H9 (cell line): Measurements from ENCODE around the gene ITPKC. TPM values are rescaled to one million over a fixed set of nuclear protein-coding genes. Genes with fewer than 3 reads are reported as not detected.
A peak's percentile ranks its signal among the peaks of the same experiment; 100 is the strongest.

ENCODE experiments used
- DNase-seq: peaks from one replicate; pipeline ENCODE4 v3.0.0-alpha.2; 2017
- H2AFZ ChIP-seq: one replicate; pipeline ENCODE4 v1.6.1; 2013; ENCODE audit warnings: mild to moderate bottlenecking, low read length, control low read depth, moderate library complexity
- H2AK5ac ChIP-seq: 2 replicates; pipeline ENCODE4 v1.6.1; 2013; ENCODE audit warnings: low read length, control low read depth, mixed read lengths; ENCODE audit not compliant: insufficient read length
- H2BK120ac ChIP-seq: one replicate; pipeline ENCODE4 v1.6.1; 2013; ENCODE audit warnings: low read depth, mild to moderate bottlenecking, low read length, control low read depth, inconsistent platforms; ENCODE audit not compliant: poor library complexity, severe bottlenecking
- H2BK12ac ChIP-seq: 2 replicates; pipeline ENCODE4 v1.6.1; 2013; ENCODE audit warnings: low read length, control low read depth, mixed read lengths, low read depth; ENCODE audit not compliant: insufficient read length
- H2BK15ac ChIP-seq: 2 replicates; pipeline ENCODE4 v1.6.1; 2013; ENCODE audit warnings: low read depth, low read length, control low read depth
- H2BK20ac ChIP-seq: one replicate; pipeline ENCODE4 v1.6.1; 2013; ENCODE audit warnings: low read depth, mild to moderate bottlenecking, low read length, control low read depth, inconsistent platforms; ENCODE audit not compliant: poor library complexity, severe bottlenecking
- H2BK5ac ChIP-seq: 2 replicates; pipeline ENCODE4 v1.6.1; 2013; ENCODE audit warnings: low read length, control low read depth, mixed read lengths; ENCODE audit not compliant: insufficient read length
- H3K14ac ChIP-seq: 2 replicates; pipeline ENCODE4 v1.6.1; 2013; ENCODE audit warnings: low read length, control low read depth; ENCODE audit not compliant: insufficient read depth
- H3K18ac ChIP-seq: 2 replicates; pipeline ENCODE4 v1.6.1; 2013; ENCODE audit warnings: low read depth, mild to moderate bottlenecking, mixed read lengths, low read length, control low read depth; ENCODE audit not compliant: insufficient read length
- H3K23ac ChIP-seq: 2 replicates; pipeline ENCODE4 v1.6.1; 2013; ENCODE audit warnings: low read length, control low read depth, mixed read lengths, low read depth; ENCODE audit not compliant: insufficient read length
- H3K23me2 ChIP-seq: 2 replicates; pipeline ENCODE4 v1.6.1; 2013; ENCODE audit warnings: low read depth, mild to moderate bottlenecking, mixed read lengths, low read length, control low read depth; ENCODE audit not compliant: insufficient read length, poor library complexity, severe bottlenecking
- H3K27ac ChIP-seq: 2 replicates; pipeline ENCODE4 v1.5.1; 2013; ENCODE audit warnings: low read length, control low read depth, mixed read lengths, low read depth; ENCODE audit not compliant: insufficient read length
- H3K27me3 ChIP-seq: 2 replicates; pipeline ENCODE4 v1.6.1; 2013; ENCODE audit warnings: low read length, control low read depth, inconsistent platforms; ENCODE audit not compliant: insufficient read depth
- H3K4ac ChIP-seq: 2 replicates; pipeline ENCODE4 v1.6.1; 2013; ENCODE audit warnings: low read depth, mild to moderate bottlenecking, control low read depth, inconsistent platforms, low read length, moderate library complexity
- H3K4me1 ChIP-seq: 2 replicates; pipeline ENCODE4 v1.6.1; 2013; ENCODE audit warnings: low read length, control low read depth, inconsistent platforms; ENCODE audit not compliant: insufficient read depth
- H3K4me2 ChIP-seq: 2 replicates; pipeline ENCODE4 v1.6.1; 2013; ENCODE audit warnings: low read length, control low read depth, mixed read lengths; ENCODE audit not compliant: insufficient read length, insufficient read depth
- H3K56ac ChIP-seq: 2 replicates; pipeline ENCODE4 v1.6.1; 2013; ENCODE audit warnings: low read depth, mild to moderate bottlenecking, mixed read lengths, low read length, control low read depth; ENCODE audit not compliant: insufficient read length
- H3K79me1 ChIP-seq: 2 replicates; pipeline ENCODE4 v1.6.1; 2013; ENCODE audit warnings: low read depth, mild to moderate bottlenecking, moderate library complexity, low read length, control low read depth, inconsistent platforms; ENCODE audit not compliant: insufficient read depth, poor library complexity, severe bottlenecking
- H3K79me2 ChIP-seq: 2 replicates; pipeline ENCODE4 v1.6.1; 2013; ENCODE audit warnings: low read length, control low read depth, inconsistent platforms; ENCODE audit not compliant: insufficient read depth
- H3K9ac ChIP-seq: 2 replicates; pipeline ENCODE4 v1.6.1; 2013; ENCODE audit warnings: low read length, control low read depth, mixed read lengths; ENCODE audit not compliant: insufficient read length; ENCODE audit errors: extremely low read depth
- H3K9me3 ChIP-seq: one replicate; pipeline ENCODE4 v1.6.1; 2013; ENCODE audit warnings: low read depth, low read length, inconsistent platforms; ENCODE audit not compliant: control insufficient read depth
- H3T11ph ChIP-seq: one replicate; pipeline ENCODE4 v1.6.1; 2013; ENCODE audit warnings: mild to moderate bottlenecking, low read length, control low read depth, inconsistent platforms
- H4K20me1 ChIP-seq: one replicate; pipeline ENCODE4 v1.6.1; 2013; ENCODE audit not compliant: control insufficient read depth, insufficient read length, insufficient read depth
- H4K5ac ChIP-seq: 2 replicates; pipeline ENCODE4 v1.6.1; 2013; ENCODE audit warnings: low read depth, mild to moderate bottlenecking, mixed read lengths, low read length, control low read depth; ENCODE audit not compliant: insufficient read length
- H4K8ac ChIP-seq: replicated peaks from 2 replicates; pipeline ENCODE4 v1.6.1; 2013; ENCODE audit warnings: low read length, control low read depth, mixed read lengths, low read depth; ENCODE audit not compliant: insufficient read length
- H4K91ac ChIP-seq: 2 replicates; pipeline ENCODE4 v1.6.1; 2013; ENCODE audit warnings: low read depth, mild to moderate bottlenecking, moderate library complexity, mixed read lengths, low read length, control low read depth; ENCODE audit not compliant: insufficient read length
- H3K27ac Mint-ChIP-seq, 3 experiments: 2 replicates in 2 of 3; 3 replicates in 1 of 3; pipeline ENCODE4 v1.8.0; 2020 to 2021; ENCODE audit warnings: mixed read lengths in 3 of 3, mild to moderate bottlenecking in 1 of 3, moderate library complexity in 1 of 3
- H3K27me3 Mint-ChIP-seq: 2 replicates; pipeline ENCODE4 v1.8.0; 2021; ENCODE audit warnings: low read depth, mild to moderate bottlenecking, moderate library complexity, mixed read lengths
- H3K36me3 Mint-ChIP-seq, 3 experiments: 2 replicates in 2 of 3; 3 replicates in 1 of 3; pipeline ENCODE4 v1.8.0; 2020 to 2021; ENCODE audit warnings: low read depth in 3 of 3, mixed read lengths in 3 of 3; ENCODE audit not compliant: insufficient read depth in 1 of 3
- H3K4me1 Mint-ChIP-seq, 2 experiments: 2 replicates each; pipeline ENCODE4 v1.8.0; 2020; ENCODE audit warnings: mixed read lengths in 2 of 2
- H3K4me3 Mint-ChIP-seq, 2 experiments: 2 replicates in 1 of 2; 3 replicates in 1 of 2; pipeline ENCODE4 v1.8.0; 2020 to 2021; ENCODE audit warnings: mild to moderate bottlenecking in 2 of 2, mixed read lengths in 2 of 2, moderate library complexity in 1 of 2
- H3K9me3 Mint-ChIP-seq, 2 experiments: 2 replicates in 1 of 2; 3 replicates in 1 of 2; pipeline ENCODE4 v1.8.0; 2020; ENCODE audit warnings: mild to moderate bottlenecking in 2 of 2, mixed read lengths in 2 of 2, moderate library complexity in 1 of 2
- WGBS: extraction: QIAGEN DNeasy Blood & Tissue Kit; methylation state at CpG from one replicate; pipeline ENCODE4 v1.1.7; 2013; ENCODE audit warnings: missing lambda C conversion rate, low lambda C conversion rate, mixed read lengths; ENCODE audit not compliant: insufficient read length; ENCODE audit errors: extremely low coverage; 5-methylcytosine and 5-hydroxymethylcytosine counted together
- total RNA-seq: library from RNA; stranded (reverse); gene quantifications from 2 replicates; pipeline ENCODE4 v1.2.1, GENCODE V29; 2021
- TF ChIP-seq, protein P1 (sequence below): fragments of 200-600 bp; sonication (generic); conservative IDR thresholded peaks from 3 replicates; pipeline ENCODE4 v1.8.0; 2021; ENCODE audit warnings: antibody characterized with exemption, mild to moderate bottlenecking

ITPKC gene
- total RNA-seq, 1 experiment from 2014 or later, result 11.2 TPM

DNA sequence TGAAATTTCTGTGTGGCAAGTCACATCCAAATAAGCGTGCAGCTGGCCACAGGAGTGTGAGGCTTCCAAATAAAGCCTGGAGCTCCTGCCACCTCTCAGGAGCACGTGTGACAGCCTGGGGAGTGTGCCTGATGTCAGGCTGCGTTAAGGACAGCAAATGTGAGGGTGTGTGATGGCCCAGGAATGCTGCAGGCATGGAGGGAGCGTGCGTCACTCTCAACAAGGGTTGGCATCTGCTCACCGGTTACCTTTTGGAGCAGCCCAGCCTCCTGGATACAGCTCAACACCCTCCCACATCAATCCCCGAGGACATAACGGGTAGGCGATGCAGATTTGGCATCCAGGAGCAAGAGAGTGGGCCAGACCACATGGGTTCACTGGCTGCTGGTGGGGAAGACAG lies 45.5 kb upstream of the ITPKC start:
- H3K27ac Mint-ChIP-seq, result 0 out of 7 replicates have a peak overlapping the region, but pooled peaks of 1 of the 3 experiments have one; percentile 6
- no peak overlapping the region for H3K18ac ChIP-seq
- H3T11ph ChIP-seq, result no peak overlapping the region
- H3K79me2 ChIP-seq, result no peaks in the 10 kb centered on the region
- no peaks in the 10 kb centered on the region for H4K20me1 ChIP-seq
- no peak overlapping the region for H4K91ac ChIP-seq
- H3K4me1 ChIP-seq, result no peaks in the 10 kb centered on the region
- H3K27ac ChIP-seq, result no peak overlapping the region
- H3K4ac ChIP-seq, result no peak overlapping the region
- no peak overlapping the region for H2BK20ac ChIP-seq
- H3K4me3 Mint-ChIP-seq, result no peak overlapping the region
- no peak overlapping the region for H2BK12ac ChIP-seq
- no peak overlapping the region for H2AFZ ChIP-seq
- no peaks in the 10 kb centered on the region for H3K27me3 ChIP-seq
- H2BK120ac ChIP-seq, result no peak overlapping the region
- no peaks in the 10 kb centered on the region; the same call in 1 of the 2 replicates for H3K27me3 Mint-ChIP-seq
- H3K9ac ChIP-seq, result no peak overlapping the region
- TF ChIP-seq, protein P1, sequence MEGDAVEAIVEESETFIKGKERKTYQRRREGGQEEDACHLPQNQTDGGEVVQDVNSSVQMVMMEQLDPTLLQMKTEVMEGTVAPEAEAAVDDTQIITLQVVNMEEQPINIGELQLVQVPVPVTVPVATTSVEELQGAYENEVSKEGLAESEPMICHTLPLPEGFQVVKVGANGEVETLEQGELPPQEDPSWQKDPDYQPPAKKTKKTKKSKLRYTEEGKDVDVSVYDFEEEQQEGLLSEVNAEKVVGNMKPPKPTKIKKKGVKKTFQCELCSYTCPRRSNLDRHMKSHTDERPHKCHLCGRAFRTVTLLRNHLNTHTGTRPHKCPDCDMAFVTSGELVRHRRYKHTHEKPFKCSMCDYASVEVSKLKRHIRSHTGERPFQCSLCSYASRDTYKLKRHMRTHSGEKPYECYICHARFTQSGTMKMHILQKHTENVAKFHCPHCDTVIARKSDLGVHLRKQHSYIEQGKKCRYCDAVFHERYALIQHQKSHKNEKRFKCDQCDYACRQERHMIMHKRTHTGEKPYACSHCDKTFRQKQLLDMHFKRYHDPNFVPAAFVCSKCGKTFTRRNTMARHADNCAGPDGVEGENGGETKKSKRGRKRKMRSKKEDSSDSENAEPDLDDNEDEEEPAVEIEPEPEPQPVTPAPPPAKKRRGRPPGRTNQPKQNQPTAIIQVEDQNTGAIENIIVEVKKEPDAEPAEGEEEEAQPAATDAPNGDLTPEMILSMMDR, result no peak
- H3K23ac ChIP-seq, result no peak overlapping the region
- H3K4me2 ChIP-seq, result no peak overlapping the region
- no CpG with 5 or more reads among the region's 9 CpGs for WGBS
- no peak overlapping the region for H2BK5ac ChIP-seq
- no peaks in the 10 kb centered on the region for H3K23me2 ChIP-seq
- H3K9me3 Mint-ChIP-seq, result no peaks in the 10 kb centered on the region
- no peaks in the 10 kb centered on the region for H3K9me3 ChIP-seq
- no peaks in the 10 kb centered on the region for H3K4me1 Mint-ChIP-seq
- no peak overlapping the region for H3K14ac ChIP-seq
- H3K56ac ChIP-seq, result no peak overlapping the region
- no peak overlapping the region for H2AK5ac ChIP-seq
- no peak overlapping the region for H2BK15ac ChIP-seq
- H4K8ac ChIP-seq, result no peak overlapping the region
- no peak for DNase-seq
- no peak overlapping the region for H4K5ac ChIP-seq
- H3K36me3 Mint-ChIP-seq, result peaks cover 19 to 42% (median 40%) of the 10 kb centered on the region in 3 experiments; a peak in 6 of 7 replicates
- H3K79me1 ChIP-seq, result no peaks in the 10 kb centered on the region
